GM21447 (cell line): Measurements from ENCODE around the gene PAK5.

Experiments used
- ATAC-seq: cut with Tn5 transposase; IDR thresholded peaks from one replicate; pipeline ENCODE4 v1.9.1; 2021; ENCODE audit not compliant: unreplicated experiment

Gene PAK5

GRCh38 chr20:9581509-9581908 lies 257.4 kb downstream of the PAK5 start:
- no peak for ATAC-seq

- ATAC-seq = no peak
Measured at GRCh38 chr20:9578594-9578993, 260.3 kb downstream of the PAK5 start.

GRCh38 chr20:9577397-9577796 lies 261.5 kb downstream of the PAK5 start:
- ATAC-seq = no peak

DNA sequence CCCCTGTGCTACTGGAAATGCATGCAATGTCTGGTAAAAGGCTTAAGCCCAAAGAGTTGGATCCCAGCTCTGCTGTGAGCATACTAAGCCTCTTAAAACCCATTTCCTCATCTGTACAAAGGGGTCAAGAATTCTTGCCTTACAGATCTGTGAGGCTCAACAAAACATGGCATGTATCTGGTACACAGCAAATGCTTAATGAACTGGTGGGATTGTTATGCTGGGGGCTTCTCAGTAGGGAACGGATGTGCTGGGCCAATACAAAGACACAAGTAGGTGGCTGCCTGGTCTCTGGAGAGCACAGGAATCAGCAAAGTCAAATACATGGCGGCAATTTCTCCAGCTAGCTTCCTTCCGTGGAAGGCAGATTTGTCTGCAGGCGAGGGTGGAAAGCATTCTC lies 262.2 kb downstream of the PAK5 start:
- ATAC-seq = no peak

DNA sequence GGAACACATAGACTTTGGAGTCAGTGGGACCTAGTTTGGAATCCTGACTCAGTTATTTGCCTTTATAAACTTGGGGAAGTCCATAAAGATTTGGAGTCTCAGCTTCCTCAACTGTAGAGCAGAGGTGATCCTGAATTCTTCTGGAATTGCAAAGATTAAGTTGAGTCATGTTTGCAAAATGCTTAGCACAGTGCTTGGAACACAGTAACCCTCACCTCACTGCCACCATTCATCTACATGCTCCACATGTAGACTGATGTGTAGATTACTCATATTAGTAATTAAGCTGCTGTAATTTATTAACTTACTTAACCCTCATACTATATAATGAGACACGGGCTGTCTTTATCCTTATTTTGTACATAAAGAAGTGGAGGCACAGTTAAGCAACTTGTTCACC lies 263.0 kb downstream of the PAK5 start:
- no peak for ATAC-seq

DNA sequence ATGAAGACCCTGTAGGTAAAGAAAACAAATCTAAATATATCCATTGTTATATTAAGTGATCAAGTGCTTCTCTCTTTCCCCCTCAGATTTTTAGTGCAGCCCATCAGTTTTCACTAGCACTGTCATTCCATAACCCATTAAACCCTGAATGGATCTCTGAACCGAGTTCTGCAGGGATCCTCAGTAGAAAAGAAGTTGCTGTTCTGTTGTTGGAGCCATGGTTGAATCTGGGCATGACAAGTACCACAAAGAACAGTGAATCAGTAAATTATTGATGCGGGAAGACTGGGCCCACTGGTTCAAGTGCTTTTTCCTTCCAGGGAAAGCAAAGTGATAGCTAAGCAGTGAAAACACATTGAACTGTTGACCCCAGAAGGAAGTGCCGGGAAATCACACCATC lies 264.1 kb downstream of the PAK5 start:
- ATAC-seq = no peak

GRCh38 chr20:9574181-9574580 lies 264.7 kb downstream of the PAK5 start:
- no peak for ATAC-seq

DNA sequence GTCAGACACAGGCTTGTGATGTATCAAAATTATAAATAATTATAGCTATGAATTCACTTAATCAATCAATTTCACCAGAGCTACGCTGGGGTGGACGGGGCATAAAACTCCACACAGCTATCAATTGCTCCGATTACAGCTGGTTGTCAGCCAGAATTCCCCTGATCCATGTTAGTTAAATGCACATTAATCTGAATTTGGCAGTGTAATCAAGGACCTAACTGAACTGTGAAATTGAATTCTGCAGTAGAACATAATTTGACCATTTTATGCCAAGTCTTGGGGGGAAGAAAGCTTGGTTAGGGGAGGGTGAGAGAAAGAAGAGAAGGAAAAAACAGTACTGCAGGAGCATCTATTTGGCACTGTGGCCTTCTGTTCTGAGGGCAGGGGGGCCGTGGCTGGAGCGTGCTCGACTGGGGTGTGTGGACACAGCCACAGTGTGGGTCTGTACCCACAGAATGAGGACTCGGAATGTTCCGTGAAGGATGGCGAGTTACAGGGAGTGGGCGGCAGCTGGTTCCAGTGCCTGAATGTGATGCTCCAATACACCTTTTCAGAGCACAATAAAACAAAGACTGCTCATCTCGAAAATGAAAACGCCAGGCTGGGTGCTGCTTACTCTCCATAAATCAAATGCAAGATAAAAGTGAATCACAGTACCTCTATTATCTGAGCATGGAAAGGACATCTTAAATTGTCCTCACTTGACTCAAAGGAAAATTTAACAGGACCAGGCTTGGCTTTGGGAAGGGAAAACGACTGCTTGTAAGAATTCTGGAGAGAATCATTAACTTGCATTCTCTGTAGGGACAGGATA lies 265.3 kb downstream of the PAK5 start:
- no peak for ATAC-seq

DNA sequence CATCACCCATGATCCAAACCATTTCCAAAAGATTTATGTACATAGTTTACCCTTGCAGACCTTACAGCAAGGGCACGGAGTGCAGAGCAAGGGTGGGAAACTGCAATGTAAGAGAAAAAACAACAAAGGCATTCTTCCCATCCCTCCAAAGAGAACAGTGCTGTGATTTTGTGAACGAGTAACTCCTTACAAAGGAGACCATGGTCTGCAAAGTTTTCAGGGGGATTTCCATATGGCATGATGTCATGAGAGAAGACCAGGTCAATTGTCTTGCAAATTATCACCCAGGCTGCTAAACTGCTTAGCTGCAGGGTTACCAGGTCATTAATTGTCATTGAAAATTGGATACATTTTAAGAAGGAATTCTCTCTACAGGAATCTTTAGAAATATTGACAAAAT lies 266.2 kb downstream of the PAK5 start:
- no peak for ATAC-seq

DNA sequence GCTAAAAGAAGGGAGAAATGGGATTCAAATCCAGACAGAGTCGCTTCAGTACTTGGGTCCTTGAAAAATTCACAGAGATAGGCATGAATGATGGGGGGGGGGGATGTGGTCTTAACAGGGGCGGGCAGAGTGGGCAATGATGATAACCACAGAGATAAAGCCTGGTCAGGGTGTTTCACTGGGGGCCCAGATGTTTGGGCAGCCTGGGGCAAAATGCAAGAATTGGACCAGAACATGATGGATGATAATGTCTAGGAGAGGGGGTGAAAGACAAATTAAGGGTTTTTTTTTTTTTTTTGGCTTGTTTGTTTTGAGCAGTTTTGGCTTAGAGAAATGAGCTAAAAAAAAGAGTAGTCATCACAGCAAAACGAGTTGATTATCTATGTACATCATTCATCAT lies 267.1 kb downstream of the PAK5 start:
- ATAC-seq = no peak

DNA sequence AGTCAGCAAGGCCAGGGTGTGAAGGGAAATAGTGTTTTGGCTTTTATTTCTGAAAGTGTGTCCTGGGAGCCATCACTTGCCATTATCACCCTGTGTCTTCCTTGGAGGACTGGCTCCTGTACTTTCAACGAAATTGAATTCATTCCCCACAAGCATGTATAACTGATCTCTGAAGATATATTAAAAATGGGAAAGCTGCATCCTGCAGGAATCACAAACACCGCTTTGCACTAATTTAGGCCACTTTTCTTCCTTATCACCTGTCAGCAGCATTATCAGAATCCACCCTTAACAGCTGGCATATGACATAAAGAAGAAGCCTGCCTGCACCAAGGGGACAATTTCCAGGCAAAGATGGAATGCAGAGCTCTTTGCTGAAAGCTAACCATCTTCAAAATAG lies 268.3 kb downstream of the PAK5 start:
- ATAC-seq = no peak

GRCh38 chr20:9566977-9567376 lies 271.9 kb downstream of the PAK5 start:
- ATAC-seq = no peak

DNA sequence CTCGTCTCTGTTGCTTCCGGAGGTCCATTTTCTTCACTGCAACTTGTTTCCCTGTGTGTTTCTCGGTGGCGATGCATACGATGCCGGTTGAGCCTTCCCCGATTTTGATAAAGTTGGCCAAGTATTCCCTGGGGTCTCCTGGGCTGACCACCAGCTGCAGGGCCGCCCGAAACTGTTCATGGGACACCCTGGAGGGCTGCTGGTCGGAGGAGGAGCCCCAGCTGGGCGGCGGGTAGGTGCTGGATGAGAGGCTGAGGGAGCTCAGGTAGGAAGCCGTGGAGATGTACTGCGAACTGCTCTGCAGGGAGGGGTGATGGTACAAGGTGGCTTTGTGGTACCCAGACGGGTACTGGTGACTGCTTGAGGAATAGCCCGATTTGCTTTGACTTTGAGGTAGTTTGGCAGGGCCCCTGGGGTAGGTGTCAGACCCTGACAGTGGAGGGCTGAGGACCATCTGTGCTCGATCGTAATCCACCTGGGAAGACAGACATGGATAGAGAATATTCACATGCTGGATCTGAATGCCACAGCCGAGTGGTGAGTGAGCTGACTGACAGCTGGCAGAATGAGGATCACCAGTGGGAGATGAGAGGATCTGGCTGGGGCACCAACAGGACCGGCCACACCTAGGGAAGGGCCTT lies 272.8 kb downstream of the PAK5 start:
- no peak for ATAC-seq

- ATAC-seq = no peak
Measured at GRCh38 chr20:9557411-9557810, 281.5 kb downstream of the PAK5 start.

- no peak for ATAC-seq
Measured at GRCh38 chr20:9555781-9556180, 283.1 kb downstream of the PAK5 start.

DNA sequence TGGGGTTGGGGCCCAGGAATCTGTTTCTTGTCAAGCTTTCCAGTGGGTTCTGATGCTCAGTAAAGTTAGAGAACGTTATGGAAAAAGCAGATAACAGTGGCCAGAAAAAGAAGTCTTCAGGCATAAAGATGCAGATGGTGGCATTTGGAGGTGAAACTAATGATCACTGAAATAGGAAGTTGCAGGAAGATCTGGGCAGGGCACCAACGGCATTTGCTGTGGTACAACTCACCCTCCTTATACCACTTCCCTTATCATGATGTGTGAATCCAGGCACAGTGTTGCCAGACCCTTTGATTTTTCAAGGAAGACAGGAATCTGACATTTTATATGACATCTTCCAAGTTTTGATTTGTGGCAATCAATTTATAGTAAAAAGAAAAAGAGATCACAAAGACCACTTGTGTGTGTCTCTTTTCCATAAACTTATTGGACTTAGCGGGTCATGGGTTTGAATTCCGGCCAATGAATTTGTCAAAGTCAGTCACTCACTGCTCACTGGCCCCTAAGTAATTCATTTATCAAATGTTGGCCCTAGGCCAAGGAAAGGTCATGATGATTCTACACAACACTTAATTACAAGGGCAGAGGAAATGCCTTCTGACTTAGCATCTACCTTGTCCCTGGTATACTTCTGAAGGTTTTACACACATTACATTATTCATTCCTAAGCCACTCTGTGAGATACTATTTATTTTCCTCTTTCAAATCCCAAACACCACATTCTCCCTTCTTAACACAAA lies 286.9 kb downstream of the PAK5 start:
- no peak for ATAC-seq

DNA sequence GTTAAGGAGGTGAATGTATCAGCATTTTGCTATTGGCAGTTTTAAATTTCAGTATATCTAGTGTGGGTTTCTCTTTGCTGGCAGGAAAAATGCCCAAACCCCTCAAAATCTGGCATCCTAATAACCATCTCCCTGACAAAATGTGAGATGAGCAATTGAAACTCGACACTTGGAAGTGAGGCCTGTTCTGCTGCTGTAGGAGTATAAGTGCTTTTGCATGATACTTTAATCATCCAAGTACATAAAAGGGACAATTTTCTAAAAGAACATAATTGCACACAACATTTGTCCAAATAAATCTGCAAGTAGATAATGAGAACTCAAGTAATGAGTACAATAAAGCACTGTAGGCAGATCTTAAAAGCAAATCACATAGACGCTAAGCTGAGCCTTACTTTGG lies 288.0 kb downstream of the PAK5 start:
- no peak for ATAC-seq

DNA sequence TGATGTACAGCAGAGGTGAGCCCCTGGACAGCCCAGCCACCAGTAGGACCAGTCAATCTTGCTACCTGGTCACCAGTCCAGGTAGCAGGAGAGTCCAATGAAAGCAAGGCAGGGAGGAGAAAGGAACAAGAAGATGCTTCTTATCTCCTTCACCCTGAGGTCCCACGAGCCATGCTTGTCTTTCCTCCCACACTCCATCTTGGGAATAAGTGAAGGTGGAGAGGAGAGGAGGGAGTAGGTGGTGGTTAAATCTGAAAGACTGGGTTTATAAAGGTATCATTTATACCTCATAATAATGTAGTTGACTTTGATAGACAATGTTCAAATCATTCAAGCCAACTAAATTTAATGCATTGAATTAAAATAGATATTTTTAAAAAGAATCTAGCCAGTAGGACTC lies 288.6 kb downstream of the PAK5 start:
- ATAC-seq = no peak

- no peak for ATAC-seq
Measured at GRCh38 chr20:9543214-9543613, 295.7 kb downstream of the PAK5 start.

DNA sequence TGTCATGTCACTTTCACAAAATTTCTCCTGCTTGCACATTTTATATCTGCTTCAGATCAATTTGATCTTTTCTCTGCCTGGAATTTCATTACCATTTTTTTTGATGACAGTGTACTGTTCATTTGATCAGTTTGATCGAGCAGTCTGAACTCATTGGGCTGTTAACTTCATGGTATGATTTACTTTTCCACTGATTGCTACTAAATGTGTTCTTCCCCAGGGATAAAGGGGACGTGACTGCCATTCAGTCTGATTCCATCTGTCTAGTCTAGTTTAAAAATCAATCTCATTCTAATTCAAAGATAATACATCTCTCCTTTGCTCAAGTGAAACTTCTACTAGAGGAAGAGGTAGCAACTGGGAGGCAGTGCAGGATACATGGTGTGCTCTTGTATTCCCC lies 303.4 kb downstream of the PAK5 start:
- no peak for ATAC-seq

DNA sequence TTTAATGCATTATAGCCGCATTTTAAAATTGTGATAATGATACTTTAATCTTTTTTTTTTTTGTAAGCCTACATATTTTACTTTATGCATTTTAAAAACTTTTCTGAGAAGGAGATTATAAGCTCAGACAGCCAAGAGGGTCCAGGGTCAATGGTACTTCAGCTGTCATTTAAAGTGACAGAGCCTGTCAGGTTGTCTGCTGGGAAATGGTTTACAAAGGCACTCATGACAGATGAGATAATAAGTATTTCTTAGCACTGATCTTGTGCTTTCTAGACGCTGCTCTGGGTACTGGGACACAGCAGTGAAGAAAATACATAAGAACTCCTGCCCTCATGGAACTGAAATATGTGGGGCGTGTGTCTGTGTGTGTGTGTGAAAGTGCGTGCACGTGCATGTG lies 304.9 kb downstream of the PAK5 start:
- no peak for ATAC-seq
